ENCODE results near the gene E2F3.

DNA sequence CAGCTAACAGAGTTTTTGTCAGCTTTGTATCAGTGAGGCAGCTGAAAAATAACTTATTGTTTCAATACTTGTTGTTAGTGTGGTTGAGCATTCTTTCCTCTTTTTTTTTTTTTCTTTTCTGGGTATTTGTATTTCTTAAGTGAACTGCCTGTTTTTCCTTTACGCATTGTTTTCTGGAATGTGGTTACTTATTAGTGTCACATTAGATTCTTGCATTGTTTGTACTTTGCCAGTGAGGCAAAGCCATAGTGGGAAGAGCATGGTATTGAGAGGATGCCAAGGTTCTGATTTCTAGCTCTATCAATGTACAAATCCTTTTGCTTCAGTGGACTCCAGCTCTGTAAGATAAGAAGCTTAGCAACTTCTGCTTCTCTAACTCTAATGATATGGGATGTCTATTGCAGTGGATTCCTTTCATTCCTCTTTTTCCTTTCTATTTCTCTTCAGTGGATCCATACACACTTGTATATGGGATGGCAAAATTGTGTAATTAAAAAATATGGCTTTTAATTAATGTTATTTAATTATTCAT, 136.5 kb downstream of the E2F3 start:
- no peak for TF ChIP-seq POLR2A (IDR thresholded peaks at IDR 0.05)
- TF ChIP-seq, protein P1, sequence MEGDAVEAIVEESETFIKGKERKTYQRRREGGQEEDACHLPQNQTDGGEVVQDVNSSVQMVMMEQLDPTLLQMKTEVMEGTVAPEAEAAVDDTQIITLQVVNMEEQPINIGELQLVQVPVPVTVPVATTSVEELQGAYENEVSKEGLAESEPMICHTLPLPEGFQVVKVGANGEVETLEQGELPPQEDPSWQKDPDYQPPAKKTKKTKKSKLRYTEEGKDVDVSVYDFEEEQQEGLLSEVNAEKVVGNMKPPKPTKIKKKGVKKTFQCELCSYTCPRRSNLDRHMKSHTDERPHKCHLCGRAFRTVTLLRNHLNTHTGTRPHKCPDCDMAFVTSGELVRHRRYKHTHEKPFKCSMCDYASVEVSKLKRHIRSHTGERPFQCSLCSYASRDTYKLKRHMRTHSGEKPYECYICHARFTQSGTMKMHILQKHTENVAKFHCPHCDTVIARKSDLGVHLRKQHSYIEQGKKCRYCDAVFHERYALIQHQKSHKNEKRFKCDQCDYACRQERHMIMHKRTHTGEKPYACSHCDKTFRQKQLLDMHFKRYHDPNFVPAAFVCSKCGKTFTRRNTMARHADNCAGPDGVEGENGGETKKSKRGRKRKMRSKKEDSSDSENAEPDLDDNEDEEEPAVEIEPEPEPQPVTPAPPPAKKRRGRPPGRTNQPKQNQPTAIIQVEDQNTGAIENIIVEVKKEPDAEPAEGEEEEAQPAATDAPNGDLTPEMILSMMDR (IDR thresholded peaks at IDR 0.05), result no peak
